Putamen (tissue), 1 donor: ENCODE data around the gene ANKS4B.
A peak's percentile ranks its signal among the peaks of the same experiment; 100 is the strongest.
"Not testable (repeated sequence)": the region's sequence is repeated elsewhere in the genome, so short reads cannot be mapped to it uniquely, and the experiment has no call there.

Experiments
- DNase-seq: peaks from one replicate; pipeline ENCODE4 v3.0.0-alpha.2; 2016; ENCODE audit warnings: low spot score

Gene ANKS4B

GRCh38 chr16:21262779-21263639, 29.5 kb downstream of the ANKS4B start:
- no peak for DNase-seq

- DNase-seq = no peak
These were observed 30.4 kb downstream of the ANKS4B start for GRCh38 chr16:21263640-21264570.

GRCh38 chr16:21264571-21265036, 31.1 kb downstream of the ANKS4B start:
- DNase-seq = no peak

GRCh38 chr16:21265104-21265837, 31.8 kb downstream of the ANKS4B start:
- no peak for DNase-seq

- DNase-seq = no peak
These were observed 33.8 kb downstream of the ANKS4B start for GRCh38 chr16:21267298-21267697.

GRCh38 chr16:21268236-21268635, 34.7 kb downstream of the ANKS4B start:
- no peak for DNase-seq

GRCh38 chr16:21272253-21272652, 38.8 kb downstream of the ANKS4B start:
- DNase-seq = no peak

- DNase-seq = not testable (repeated sequence)
These were observed 39.3 kb downstream of the ANKS4B start for GRCh38 chr16:21272763-21273162.

GRCh38 chr16:21274172-21274726, 40.8 kb downstream of the ANKS4B start:
- DNase-seq = no peak

GRCh38 chr16:21275529-21275928, 42.0 kb downstream of the ANKS4B start:
- DNase-seq = no peak

GRCh38 chr16:21276090-21276489, 42.6 kb downstream of the ANKS4B start:
- DNase-seq = peak; percentile 35

GRCh38 chr16:21277045-21277926, 43.8 kb downstream of the ANKS4B start:
- DNase-seq = no peak

GRCh38 chr16:21277927-21278706, 44.6 kb downstream of the ANKS4B start, which contains the start of gene CRYM:
Gene CRYM (minus strand): TSS chr16:21278290. CDS start chr16:21278251, 39 bp downstream.
- DNase-seq = no peak

GRCh38 chr16:21279501-21279900, 46.0 kb downstream of the ANKS4B start:
- DNase-seq = no peak

GRCh38 chr16:21281698-21282389, 48.3 kb downstream of the ANKS4B start:
- no peak for DNase-seq

GRCh38 chr16:21283521-21284289, 50.2 kb downstream of the ANKS4B start:
- no peak for DNase-seq

- DNase-seq = no peak
These were observed 50.9 kb downstream of the ANKS4B start for GRCh38 chr16:21284414-21284813.

- no peak for DNase-seq
These were observed 51.8 kb downstream of the ANKS4B start for GRCh38 chr16:21285314-21285713.
